HG03175 (cell line): ENCODE data around the gene DGKI.
A peak's percentile ranks its signal among the peaks of the same experiment; 100 is the strongest.

Experiments used
- ATAC-seq: cut with Tn5 transposase; IDR thresholded peaks from one replicate; pipeline ENCODE4 v1.9.1; 2021; ENCODE audit warnings: mild to moderate bottlenecking, moderate library complexity; ENCODE audit not compliant: unreplicated experiment

DGKI gene

DNA sequence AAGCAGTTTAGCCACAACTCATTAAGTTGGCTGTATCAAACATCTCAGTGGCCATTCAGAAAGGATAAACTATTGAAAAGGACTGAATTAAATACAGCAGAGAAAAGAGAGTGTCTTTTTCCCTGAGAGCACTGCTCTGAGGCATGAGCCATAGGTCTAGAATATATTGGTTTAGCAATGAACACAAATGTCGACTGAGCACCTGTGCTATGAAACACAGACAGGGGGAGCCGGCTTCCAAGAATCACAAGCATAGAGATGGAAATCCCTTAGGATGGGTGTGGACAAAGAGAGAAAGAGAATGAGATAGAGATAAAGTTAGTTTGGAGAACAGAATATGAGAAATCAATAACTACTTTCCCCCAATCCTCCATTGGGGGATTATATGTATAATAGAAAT is 54.8 kb downstream of the DGKI start:
- ATAC-seq = no peak

DNA sequence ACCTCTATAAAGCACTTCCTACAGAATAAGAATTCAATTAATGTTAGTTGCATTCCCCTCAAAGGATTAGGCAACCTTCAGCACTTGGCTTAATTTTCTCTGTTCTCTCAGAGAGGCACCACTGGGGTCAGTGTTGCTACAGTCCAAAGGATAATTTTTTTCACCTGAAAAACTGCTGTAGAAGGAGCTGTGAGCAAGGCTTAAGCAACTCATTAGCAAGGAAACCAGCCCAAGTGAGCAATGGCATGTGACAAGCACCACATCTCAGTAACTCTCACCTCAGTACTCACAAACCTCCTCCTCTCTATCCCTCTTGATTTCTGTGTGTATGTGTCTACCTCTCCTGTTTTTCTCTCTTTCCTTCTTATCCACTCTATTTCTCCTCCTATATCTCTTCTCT is 55.9 kb downstream of the DGKI start:
- ATAC-seq = no peak

GRCh38 chr7:137789215-137789882 is 57.4 kb downstream of the DGKI start:
- ATAC-seq = no peak

DNA sequence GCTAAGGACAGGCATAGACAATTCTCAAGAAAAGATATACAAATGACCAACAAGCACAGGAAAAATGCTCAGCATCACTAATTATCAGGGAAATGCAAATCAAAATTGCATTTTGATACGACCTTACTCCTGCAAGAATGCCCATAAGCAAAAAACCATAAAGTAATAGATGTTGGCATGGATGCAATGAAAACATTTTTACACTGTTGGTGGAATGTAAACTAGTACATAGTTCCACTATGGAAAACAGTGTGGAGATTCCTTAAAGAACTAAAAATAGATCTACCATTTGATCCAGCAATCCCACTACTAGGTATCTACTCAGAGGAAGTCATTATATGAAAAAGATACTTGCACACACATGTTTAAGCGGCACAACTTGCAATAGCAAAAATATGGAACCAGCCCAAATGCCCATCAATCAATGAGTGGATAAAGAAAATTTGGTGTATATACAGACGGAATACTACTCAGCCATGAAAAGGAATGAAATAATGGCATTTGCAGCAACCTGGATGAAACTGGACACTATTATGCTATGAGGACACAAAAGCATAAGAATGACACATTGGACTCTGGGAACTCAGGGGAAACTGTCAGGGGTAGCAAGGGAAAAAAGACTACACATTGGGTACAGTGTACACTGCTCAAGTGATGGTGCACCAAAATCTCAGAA is 59.3 kb downstream of the DGKI start:
- ATAC-seq = no peak

- ATAC-seq = no peak
Observed at GRCh38 chr7:137778511-137778910, 68.3 kb downstream of the DGKI start.

GRCh38 chr7:137774793-137775201 is 72.0 kb downstream of the DGKI start:
- no peak for ATAC-seq

GRCh38 chr7:137772748-137773147 is 74.0 kb downstream of the DGKI start:
- no peak for ATAC-seq

DNA sequence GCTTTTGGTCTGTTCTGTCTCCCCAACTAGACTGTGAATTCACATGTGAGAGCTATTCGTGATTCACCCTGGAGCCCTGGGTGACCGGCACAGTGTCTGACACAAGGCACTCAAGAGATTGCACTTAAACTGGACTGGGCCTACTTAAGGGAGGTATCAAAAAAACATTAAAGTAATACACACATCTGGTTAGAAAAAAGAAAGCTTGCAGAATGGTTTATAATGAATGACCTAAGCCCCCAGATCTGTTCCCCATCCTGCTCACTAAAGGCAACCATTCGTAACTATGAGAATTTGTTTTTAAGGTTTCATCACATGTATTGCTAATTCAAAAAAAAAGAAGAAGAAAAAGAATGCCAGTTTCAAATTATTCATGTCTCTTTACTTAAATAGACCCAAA is 74.5 kb downstream of the DGKI start:
- no peak for ATAC-seq

- no peak for ATAC-seq
Observed at GRCh38 chr7:137771679-137772078, 75.1 kb downstream of the DGKI start.

DNA sequence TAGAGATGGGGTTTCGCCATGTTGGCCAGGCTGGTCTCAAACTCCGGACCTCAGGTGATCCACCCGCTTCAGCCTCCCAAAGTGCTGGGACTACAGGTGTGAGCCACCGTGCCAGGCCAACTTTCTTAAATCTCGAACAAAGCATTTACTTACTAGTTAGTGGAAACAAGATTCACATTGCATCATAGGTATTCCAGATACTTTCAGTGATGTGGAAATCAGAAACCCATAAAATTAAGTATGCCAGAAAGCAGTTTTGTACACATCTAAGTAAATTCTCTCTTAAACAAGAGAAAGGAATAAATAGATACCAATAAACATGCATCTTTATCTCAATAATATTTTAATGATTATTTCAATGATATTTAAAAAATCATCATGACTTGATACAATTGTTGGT is 75.5 kb downstream of the DGKI start:
- ATAC-seq = no peak

GRCh38 chr7:137768366-137768765 is 78.4 kb downstream of the DGKI start:
- ATAC-seq = no peak

- ATAC-seq = no peak
Observed at GRCh38 chr7:137762334-137762733, 84.4 kb downstream of the DGKI start.

GRCh38 chr7:137760111-137760510 is 86.7 kb downstream of the DGKI start:
- ATAC-seq = no peak

DNA sequence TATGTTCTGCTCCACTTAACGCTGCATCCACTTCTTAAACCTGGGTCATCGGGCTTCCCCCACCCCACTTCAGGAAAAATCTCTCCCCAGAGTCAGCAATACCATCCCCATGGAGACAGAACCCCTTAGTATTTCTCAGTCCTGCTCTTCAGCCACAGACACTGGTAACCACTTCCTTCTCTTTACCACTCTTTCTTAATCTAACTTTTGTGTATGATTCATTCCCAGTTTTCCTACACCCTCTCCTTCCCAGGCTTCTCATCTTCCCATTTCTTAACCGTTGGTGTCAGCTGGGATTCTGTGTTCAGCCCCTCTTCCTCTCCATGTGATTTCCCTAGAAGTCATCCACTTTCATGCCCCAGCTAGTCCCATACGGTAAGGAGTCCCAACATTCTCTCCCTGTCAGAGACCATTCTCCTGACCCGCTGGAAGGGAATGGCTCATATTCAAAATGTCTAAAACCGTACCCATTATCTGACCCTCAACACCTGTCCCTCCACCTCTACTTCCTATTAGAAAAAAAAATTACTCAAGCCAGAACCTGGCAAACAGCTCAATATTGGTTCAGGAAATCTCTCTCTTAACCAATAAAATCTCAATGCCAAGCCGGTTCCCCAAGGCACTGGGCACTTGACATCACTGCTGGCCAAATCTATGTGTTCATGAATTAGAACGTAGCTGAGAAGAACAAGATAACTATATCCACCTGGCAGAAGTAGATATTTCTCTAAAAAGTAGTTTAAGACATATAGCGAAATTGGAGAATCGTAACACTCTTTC is 89.4 kb downstream of the DGKI start:
- ATAC-seq = no peak

- no peak for ATAC-seq
Observed at GRCh38 chr7:137755846-137756651, 90.7 kb downstream of the DGKI start.

DNA sequence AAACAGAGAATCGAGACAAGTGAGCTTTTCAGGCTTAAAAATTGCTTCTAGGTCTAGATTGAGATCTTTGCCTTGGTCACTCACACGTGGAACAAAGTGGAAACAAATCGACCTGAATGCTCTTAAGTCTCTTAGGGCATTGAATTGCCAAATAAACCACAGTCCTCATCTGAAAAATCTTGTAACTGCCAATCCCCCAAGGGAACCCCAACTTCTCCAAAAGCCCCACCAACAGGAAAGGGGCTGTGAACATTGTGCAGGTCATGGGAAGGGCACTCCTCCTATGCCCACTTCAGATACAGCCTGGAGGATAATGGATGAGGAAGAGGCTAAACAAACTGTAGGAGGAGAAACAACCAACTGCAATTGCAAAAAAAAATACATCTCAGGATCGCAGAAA is 91.3 kb downstream of the DGKI start:
- ATAC-seq = no peak

DNA sequence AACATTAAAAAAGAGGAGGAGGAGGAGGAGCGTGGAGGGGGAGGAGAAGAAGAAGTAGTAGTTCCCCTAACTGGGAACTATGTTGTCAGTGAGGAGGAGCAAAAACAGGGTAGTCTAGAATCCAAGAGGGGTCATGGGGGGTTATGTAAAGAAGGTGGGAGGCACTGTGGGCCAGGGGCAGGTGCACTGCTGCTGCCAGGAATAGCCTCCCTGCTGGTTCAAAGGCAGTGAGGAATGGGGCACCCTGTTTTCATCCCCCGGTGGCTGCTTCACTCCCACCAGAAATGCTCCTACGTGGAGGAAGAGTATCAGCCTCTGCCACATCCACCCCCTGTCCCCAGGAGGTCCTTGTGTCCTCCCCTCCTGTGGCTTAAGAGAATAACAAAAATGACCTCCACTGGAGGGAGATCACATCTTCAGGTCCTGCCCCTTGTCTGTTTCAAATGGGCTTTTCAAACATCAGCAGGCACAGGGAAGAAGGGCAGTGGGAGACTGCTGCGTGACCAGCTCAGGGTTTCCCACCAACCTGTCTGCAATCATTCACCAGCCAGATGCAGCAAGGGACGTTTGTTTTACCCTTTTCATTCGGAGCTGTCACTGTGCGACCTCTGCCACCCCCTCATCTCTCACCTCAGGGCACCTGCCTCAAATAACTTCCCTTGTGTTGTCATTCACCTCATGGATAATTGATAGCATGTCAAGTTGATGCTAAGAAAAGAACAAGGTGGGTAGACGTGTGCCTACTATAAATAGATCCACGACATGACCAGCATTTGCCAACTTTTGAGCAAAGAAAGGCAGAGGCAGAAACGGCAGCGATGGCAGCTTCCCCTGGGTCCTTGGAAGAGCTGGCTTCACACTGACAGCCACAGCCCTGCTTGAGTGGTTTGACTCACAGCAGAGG is 92.6 kb downstream of the DGKI start:
- ATAC-seq = peak; percentile 50

DNA sequence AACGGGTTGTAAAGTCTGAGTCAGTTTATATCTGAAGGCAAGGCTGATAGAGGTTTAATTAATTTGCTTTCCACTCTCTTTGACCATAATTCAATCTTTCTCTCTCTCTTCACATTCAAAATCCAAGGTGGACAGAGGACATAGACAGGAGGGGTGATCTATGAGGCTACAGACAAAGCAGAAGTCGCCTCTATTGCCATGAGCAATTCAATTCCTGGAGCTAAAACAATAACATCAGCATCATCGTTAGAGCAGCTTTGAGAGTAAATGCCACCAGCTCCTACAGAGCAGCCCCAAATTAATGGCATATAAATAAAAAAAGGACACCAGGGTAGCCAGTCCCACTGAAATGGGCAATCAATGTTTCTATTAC is 93.2 kb downstream of the DGKI start:
- ATAC-seq = no peak

- no peak for ATAC-seq
Observed at GRCh38 chr7:137753067-137753466, 93.7 kb downstream of the DGKI start.

DNA sequence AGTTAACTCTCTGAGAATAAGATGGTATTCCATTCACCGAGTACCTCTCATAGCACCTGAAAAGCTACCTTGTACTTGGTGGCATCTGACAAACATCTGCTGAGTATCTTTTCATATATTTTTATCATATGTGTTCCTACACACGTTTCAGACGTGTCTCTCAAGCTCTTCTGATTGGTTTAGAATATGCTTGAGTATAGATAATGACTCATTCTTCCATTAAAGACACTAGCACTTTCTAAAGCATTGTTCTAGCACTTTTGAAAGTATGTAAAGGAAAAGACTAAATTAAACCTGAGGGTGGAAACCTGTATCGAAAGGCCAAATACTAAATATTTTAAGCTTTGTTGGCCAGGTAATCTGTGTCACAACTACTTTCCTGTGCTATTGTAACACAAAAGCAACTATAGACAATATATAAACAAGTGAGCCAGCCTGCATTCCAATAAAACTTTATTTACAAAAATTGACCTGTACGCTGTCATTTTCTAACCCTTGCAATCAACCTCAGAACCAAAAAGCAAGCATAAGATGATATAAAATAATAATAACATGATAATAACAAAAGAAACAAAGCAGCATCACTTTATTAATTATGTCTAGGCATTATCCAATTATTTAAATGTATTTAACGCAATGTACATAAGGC is 95.3 kb downstream of the DGKI start:
- ATAC-seq = no peak
